HEK293 (cell line): ENCODE measurements around the gene TNS4.
A peak's percentile ranks its signal among the peaks of the same experiment; 100 is the strongest.

Source experiments
- CTCF ChIA-PET: fragments of 350-600 bp; formaldehyde crosslinking; extraction: SDS; loops from one replicate; lab custom pipeline; 2021; ENCODE audit warnings: antibody characterized with exemption; lab: Yijun Ruan, JAX
- POLR2A ChIA-PET: fragments of 300-600 bp; formaldehyde crosslinking; extraction: SDS; loops from one replicate; lab custom pipeline; 2020; ENCODE audit warnings: antibody characterized with exemption, inconsistent platforms; lab: Yijun Ruan, JAX
- H3K27ac ChIP-seq: fragments of 200-500 bp; sonication (Bioruptor generic); 2 replicates; pipeline ENCODE4 v1.5.1; 2014; ENCODE audit warnings: low read depth, low read length, control low read depth, inconsistent platforms; ENCODE audit errors: extremely low read depth
- H3K36me3 ChIP-seq, 2 experiments: fragments of 200-500 bp in 1 of 2; sonication (Bioruptor generic) in 1 of 2; 1 replicate in 1 of 2; 2 replicates in 1 of 2; pipeline ENCODE4 v1.5.1; 2014 to 2017; ENCODE audit warnings: inconsistent platforms in 2 of 2, low read length in 2 of 2; ENCODE audit not compliant: control insufficient read depth in 2 of 2, insufficient read depth in 1 of 2
- H3K4me1 ChIP-seq: fragments of 200-500 bp; sonication (Bioruptor generic); 2 replicates; pipeline ENCODE4 v1.5.1; 2014; ENCODE audit warnings: mild to moderate bottlenecking, low read length, inconsistent platforms; ENCODE audit not compliant: control insufficient read depth, insufficient read depth
- H3K4me3 ChIP-seq: 2 replicates; pipeline ENCODE4 v1.5.1; 2011; ENCODE audit warnings: low read depth, mild to moderate bottlenecking, control low read depth, low read length, moderate library complexity
- H3K9me3 ChIP-seq: fragments of 200-500 bp; sonication (Bioruptor generic); 2 replicates; pipeline ENCODE4 v1.5.1; 2014; ENCODE audit warnings: low read depth, low read length, inconsistent platforms; ENCODE audit not compliant: control insufficient read depth, insufficient read depth
- BCL11B ChIP-seq: fragments of 450-650 bp; formaldehyde crosslinking; IDR thresholded peaks from 2 replicates; pipeline ENCODE4 v1.5.1; 2016; ENCODE audit warnings: low read depth, missing biosample characterization, missing genetic modification characterization
- EGR2 ChIP-seq: fragments of 450-650 bp; formaldehyde crosslinking; IDR thresholded peaks from 2 replicates; pipeline ENCODE4 v1.5.1; 2016; ENCODE audit warnings: low read depth, missing biosample characterization, missing genetic modification characterization
- GFI1B ChIP-seq: fragments of 450-650 bp; formaldehyde crosslinking; IDR thresholded peaks from 2 replicates; pipeline ENCODE4 v1.5.1; 2016; ENCODE audit warnings: missing biosample characterization, missing genetic modification characterization
- GLI2 ChIP-seq: fragments of 450-650 bp; formaldehyde crosslinking; IDR thresholded peaks from 2 replicates; pipeline ENCODE4; 2017; ENCODE audit warnings: missing biosample characterization, missing genetic modification characterization, low read depth, borderline replicate concordance
- MEIS1 ChIP-seq: sonication (generic); formaldehyde crosslinking; IDR thresholded peaks from 2 replicates; pipeline ENCODE4 v1.8.1; 2022; ENCODE audit warnings: missing genetic modification reagents, mild to moderate bottlenecking, borderline replicate concordance
- ZFHX2 ChIP-seq: fragments of 450-650 bp; formaldehyde crosslinking; conservative IDR thresholded peaks from 2 replicates; pipeline ENCODE4 v1.5.1; 2016; ENCODE audit warnings: missing biosample characterization, missing genetic modification characterization
- ZFP3 ChIP-seq: fragments of 450-650 bp; formaldehyde crosslinking; IDR thresholded peaks from 2 replicates; pipeline ENCODE4 v1.5.1; 2016; ENCODE audit warnings: low read depth, missing biosample characterization, missing genetic modification characterization
- ZNF114 ChIP-seq: fragments of 450-650 bp; formaldehyde crosslinking; IDR thresholded peaks from 2 replicates; pipeline ENCODE4 v1.5.0; 2017; ENCODE audit warnings: missing biosample characterization, missing genetic modification characterization
- ZNF138 ChIP-seq: fragments of 450-650 bp; formaldehyde crosslinking; IDR thresholded peaks from 2 replicates; pipeline ENCODE4 v1.5.1; 2016; ENCODE audit warnings: missing biosample characterization, missing genetic modification characterization, borderline replicate concordance
- ZNF211 ChIP-seq: fragments of 450-650 bp; formaldehyde crosslinking; IDR thresholded peaks from 2 replicates; pipeline ENCODE4 v1.5.1; 2016; ENCODE audit warnings: low read depth, missing biosample characterization, missing genetic modification characterization
- ZNF221 ChIP-seq: fragments of 450-650 bp; formaldehyde crosslinking; IDR thresholded peaks from 2 replicates; pipeline ENCODE4 v1.5.1; 2017; ENCODE audit warnings: missing biosample characterization, missing genetic modification characterization, borderline replicate concordance
- ZNF239 ChIP-seq: fragments of 450-650 bp; formaldehyde crosslinking; IDR thresholded peaks from 2 replicates; pipeline ENCODE4 v1.5.1; 2016; ENCODE audit warnings: missing biosample characterization, missing genetic modification characterization
- ZNF366 ChIP-seq: fragments of 450-650 bp; formaldehyde crosslinking; conservative IDR thresholded peaks from 2 replicates; pipeline ENCODE4 v1.5.1; 2016; ENCODE audit warnings: missing biosample characterization, missing genetic modification characterization
- ZNF555 ChIP-seq: fragments of 450-650 bp; formaldehyde crosslinking; conservative IDR thresholded peaks from 2 replicates; pipeline ENCODE4 v1.5.1; 2017; ENCODE audit warnings: missing biosample characterization, mild to moderate bottlenecking, missing genetic modification characterization, inconsistent platforms
- ZNF560 ChIP-seq: fragments of 450-650 bp; formaldehyde crosslinking; IDR thresholded peaks from 2 replicates; pipeline ENCODE4 v1.5.1; 2017; ENCODE audit warnings: missing biosample characterization, missing genetic modification characterization, borderline replicate concordance
- ZNF561 ChIP-seq: fragments of 450-650 bp; IDR thresholded peaks from 2 replicates; pipeline ENCODE4 v1.5.1; 2018; ENCODE audit warnings: missing biosample characterization, missing genetic modification characterization, borderline replicate concordance
- ZNF600 ChIP-seq: fragments of 450-650 bp; formaldehyde crosslinking; IDR thresholded peaks from 2 replicates; pipeline ENCODE4 v1.5.1; 2016; ENCODE audit warnings: missing biosample characterization, missing genetic modification characterization
- ZNF624 ChIP-seq: fragments of 450-650 bp; formaldehyde crosslinking; IDR thresholded peaks from 2 replicates; pipeline ENCODE4 v1.5.1; 2017; ENCODE audit warnings: missing biosample characterization, missing genetic modification characterization
- ZNF664 ChIP-seq: fragments of 450-650 bp; formaldehyde crosslinking; IDR thresholded peaks from 2 replicates; pipeline ENCODE4 v1.5.1; 2016; ENCODE audit warnings: missing biosample characterization, missing genetic modification characterization
- ZNF670 ChIP-seq: fragments of 450-650 bp; formaldehyde crosslinking; IDR thresholded peaks from 2 replicates; pipeline ENCODE4 v1.5.1; 2016; ENCODE audit warnings: missing biosample characterization, missing genetic modification characterization, low read depth
- ZNF677 ChIP-seq: fragments of 450-650 bp; IDR thresholded peaks from 2 replicates; pipeline ENCODE4 v1.5.0; 2018; ENCODE audit warnings: missing biosample characterization, mild to moderate bottlenecking, missing genetic modification characterization, moderate library complexity
- ZNF792 ChIP-seq: fragments of 450-650 bp; formaldehyde crosslinking; IDR thresholded peaks from 2 replicates; pipeline ENCODE4 v1.5.1; 2016; ENCODE audit warnings: missing biosample characterization, missing genetic modification characterization
- ZSCAN16 ChIP-seq: fragments of 450-650 bp; formaldehyde crosslinking; IDR thresholded peaks from 2 replicates; pipeline ENCODE4 v1.5.1; 2016; ENCODE audit warnings: missing biosample characterization, missing genetic modification characterization
- ZSCAN23 ChIP-seq: fragments of 450-650 bp; formaldehyde crosslinking; IDR thresholded peaks from 2 replicates; pipeline ENCODE4 v1.5.1; 2016; ENCODE audit warnings: missing biosample characterization, missing genetic modification characterization
- TF ChIP-seq, protein P1 (sequence below): fragments of 450-650 bp; formaldehyde crosslinking; IDR thresholded peaks from 2 replicates; pipeline ENCODE4 v1.5.1; 2016; ENCODE audit warnings: missing biosample characterization, missing genetic modification characterization, borderline replicate concordance

TNS4 gene

DNA sequence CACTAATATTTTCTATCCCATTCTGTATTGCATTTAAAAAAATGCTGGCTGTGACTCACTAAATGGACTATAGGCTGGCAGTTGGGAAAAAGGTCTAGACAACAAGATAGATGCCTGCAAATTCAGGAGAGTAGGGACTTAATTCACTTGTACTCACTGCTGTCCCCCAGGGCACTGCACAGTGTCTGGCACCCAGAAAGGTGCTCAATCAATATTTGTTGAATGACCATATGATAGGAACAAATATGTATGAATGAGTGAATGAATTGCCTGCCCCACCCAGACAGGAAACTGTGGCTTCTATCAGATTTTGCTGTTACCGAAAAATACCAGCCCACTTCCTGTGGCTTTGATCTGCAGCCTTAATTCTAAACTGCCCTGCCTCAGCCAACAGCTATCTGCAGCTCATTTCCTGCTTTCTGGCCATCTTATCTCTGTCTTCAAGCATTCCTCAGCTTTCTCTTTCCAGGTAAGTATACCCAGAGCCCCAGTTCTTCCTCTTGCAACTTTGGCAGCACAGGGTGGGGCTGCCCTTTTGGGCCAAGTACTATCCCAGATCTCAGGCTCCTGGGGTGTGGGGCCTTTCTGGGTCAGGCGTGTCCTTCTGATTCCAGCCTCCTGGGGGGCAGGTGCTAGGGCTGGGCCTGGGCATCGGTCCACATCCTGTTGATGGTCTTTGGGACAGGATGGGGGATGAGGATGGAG, 15.3 kb upstream of the TNS4 start:
- H3K9me3 ChIP-seq, result no peaks in the 10 kb centered on the region
- no peaks in the 10 kb centered on the region for H3K36me3 ChIP-seq
- POLR2A ChIA-PET, result interaction anchor here (0.8 to 1.7 kb wide), 3 partner anchors 29 to 99 kb away, joined by 3 to 6 read pairs (median 3); partner anchors contain the start of gene TOP2A
- H3K4me3 ChIP-seq, result no peak overlapping the region
- TF ChIP-seq ZNF670 (tag by site-specific recombination), result no peak
- no peak for TF ChIP-seq ZNF792 (tag by site-specific recombination)
- TF ChIP-seq, protein P1, sequence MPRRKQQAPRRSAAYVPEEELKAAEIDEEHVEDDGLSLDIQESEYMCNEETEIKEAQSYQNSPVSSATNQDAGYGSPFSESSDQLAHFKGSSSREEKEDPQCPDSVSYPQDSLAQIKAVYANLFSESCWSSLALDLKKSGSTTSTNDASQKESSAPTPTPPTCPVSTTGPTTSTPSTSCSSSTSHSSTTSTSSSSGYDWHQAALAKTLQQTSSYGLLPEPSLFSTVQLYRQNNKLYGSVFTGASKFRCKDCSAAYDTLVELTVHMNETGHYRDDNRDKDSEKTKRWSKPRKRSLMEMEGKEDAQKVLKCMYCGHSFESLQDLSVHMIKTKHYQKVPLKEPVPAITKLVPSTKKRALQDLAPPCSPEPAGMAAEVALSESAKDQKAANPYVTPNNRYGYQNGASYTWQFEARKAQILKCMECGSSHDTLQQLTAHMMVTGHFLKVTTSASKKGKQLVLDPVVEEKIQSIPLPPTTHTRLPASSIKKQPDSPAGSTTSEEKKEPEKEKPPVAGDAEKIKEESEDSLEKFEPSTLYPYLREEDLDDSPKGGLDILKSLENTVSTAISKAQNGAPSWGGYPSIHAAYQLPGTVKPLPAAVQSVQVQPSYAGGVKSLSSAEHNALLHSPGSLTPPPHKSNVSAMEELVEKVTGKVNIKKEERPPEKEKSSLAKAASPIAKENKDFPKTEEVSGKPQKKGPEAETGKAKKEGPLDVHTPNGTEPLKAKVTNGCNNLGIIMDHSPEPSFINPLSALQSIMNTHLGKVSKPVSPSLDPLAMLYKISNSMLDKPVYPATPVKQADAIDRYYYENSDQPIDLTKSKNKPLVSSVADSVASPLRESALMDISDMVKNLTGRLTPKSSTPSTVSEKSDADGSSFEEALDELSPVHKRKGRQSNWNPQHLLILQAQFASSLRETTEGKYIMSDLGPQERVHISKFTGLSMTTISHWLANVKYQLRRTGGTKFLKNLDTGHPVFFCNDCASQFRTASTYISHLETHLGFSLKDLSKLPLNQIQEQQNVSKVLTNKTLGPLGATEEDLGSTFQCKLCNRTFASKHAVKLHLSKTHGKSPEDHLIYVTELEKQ, result no peak
- TF ChIP-seq ZNF221, result no peak
- no peak for TF ChIP-seq ZNF624 (tag by site-specific recombination)
- TF ChIP-seq BCL11B (tag by site-specific recombination), result no peak
- TF ChIP-seq ZNF677 (tag by site-specific recombination), result no peak
- TF ChIP-seq GLI2 (tag by site-specific recombination), result no peak
- TF ChIP-seq GFI1B (tag by site-specific recombination), result no peak
- no peak for TF ChIP-seq ZNF561 (tag by site-specific recombination)
- no peak for TF ChIP-seq ZNF600 (tag by site-specific recombination)
- no peak for TF ChIP-seq MEIS1 (CRISPR knock-in tag)
- TF ChIP-seq ZSCAN16 (tag by site-specific recombination), result no peak
- CTCF ChIA-PET, result interaction anchor here (0.5 to 4.7 kb wide), 5 partner anchors 11 to 247 kb away, joined by 3 to 28 read pairs (median 4); no protein-coding TSS in a partner anchor
- no peaks in the 10 kb centered on the region for H3K4me1 ChIP-seq
- H3K27ac ChIP-seq, result no peak overlapping the region

DNA sequence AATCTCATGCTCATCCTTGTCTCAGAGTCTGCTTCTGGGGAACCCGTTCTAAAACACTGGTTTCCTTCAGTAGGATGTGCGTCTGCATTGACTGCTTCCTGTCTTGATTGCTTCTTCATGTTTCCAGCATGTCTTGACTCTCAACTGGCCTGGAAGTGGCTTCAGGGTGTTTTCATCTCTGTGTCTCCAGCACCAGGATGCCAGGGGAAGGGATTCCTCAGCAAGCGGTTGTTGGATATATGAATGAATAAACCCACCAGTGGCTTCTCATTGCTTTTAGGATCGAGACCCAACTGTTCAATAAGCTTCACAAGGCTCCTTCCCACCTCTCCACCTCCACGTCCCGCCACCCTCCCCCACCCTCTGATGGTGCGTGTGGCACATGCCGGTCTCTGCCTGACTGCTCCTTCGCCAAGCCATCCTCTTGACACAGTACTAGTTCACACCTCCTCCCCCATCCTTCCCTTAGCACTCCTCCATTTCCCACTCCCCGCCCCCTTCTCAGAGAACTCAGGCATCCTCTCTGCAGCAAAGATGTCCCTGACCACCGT, 14.1 kb upstream of the TNS4 start:
- H3K27ac ChIP-seq, result no peak overlapping the region
- TF ChIP-seq ZNF560 (no peak), ZNF211 (tag by site-specific recombination) (no peak), ZNF138 (tag by site-specific recombination) (no peak), ZNF664 (tag by site-specific recombination) (no peak), ZSCAN23 (tag by site-specific recombination) (no peak), EGR2 (tag by site-specific recombination) (0 out of 2 replicates have a peak, but pooled peaks have one; percentile 32), ZFP3 (tag by site-specific recombination) (no peak), ZFHX2 (tag by site-specific recombination) (0 out of 2 replicates have a peak, but pooled peaks have one; percentile 13), ZNF239 (no peak), ZNF366 (tag by site-specific recombination) (no peak), ZNF555 (no peak), ZNF114 (tag by site-specific recombination) (no peak)
- H3K4me1 ChIP-seq, result 0 out of 2 replicates have a peak, but pooled peaks cover 4% of the 10 kb centered on the region
- ChIA-PET CTCF (no interaction called here), POLR2A (no interaction called here)
- no peak overlapping the region for H3K4me3 ChIP-seq
- no peaks in the 10 kb centered on the region for H3K9me3 ChIP-seq
- H3K36me3 ChIP-seq, result no peaks in the 10 kb centered on the region
